HG02938 (cell line): Measurements from ENCODE around the gene RHOU.
"Not testable (repeated sequence)": the region's sequence is repeated elsewhere in the genome, so short reads cannot be mapped to it uniquely, and the experiment has no call there.

Experiments
- ATAC-seq: cut with Tn5 transposase; IDR thresholded peaks from one replicate; pipeline ENCODE4 v1.9.1; 2021; ENCODE audit warnings: mild to moderate bottlenecking, moderate library complexity; ENCODE audit not compliant: unreplicated experiment

Gene RHOU

GRCh38 chr1:228734881-228735801 lies at the start of gene RHOU:
Gene RHOU, plus strand, starts transcription at chr1:228735479. Its CDS starts 264 bp downstream, at chr1:228735743.
- peak; percentile 71 for ATAC-seq

GRCh38 chr1:228687587-228687986 lies 47.7 kb upstream of the RHOU start:
- ATAC-seq, result no peak

- ATAC-seq, result no peak
These were observed 46.0 kb upstream of the RHOU start for GRCh38 chr1:228689255-228689654.

GRCh38 chr1:228691211-228691610 lies 44.1 kb upstream of the RHOU start:
- ATAC-seq, result no peak

GRCh38 chr1:228691926-228692325 lies 43.4 kb upstream of the RHOU start:
- ATAC-seq, result no peak

- not testable (repeated sequence) for ATAC-seq
These were observed 40.8 kb upstream of the RHOU start for GRCh38 chr1:228694447-228694846.

GRCh38 chr1:228695015-228695955 lies 40.0 kb upstream of the RHOU start:
- ATAC-seq, result no peak

GRCh38 chr1:228697207-228698016 lies 37.9 kb upstream of the RHOU start:
- ATAC-seq, result no peak

GRCh38 chr1:228698017-228698329 lies 37.3 kb upstream of the RHOU start:
- no peak for ATAC-seq

GRCh38 chr1:228702433-228702832 lies 32.8 kb upstream of the RHOU start:
- ATAC-seq, result no peak

- ATAC-seq, result no peak
These were observed 29.0 kb upstream of the RHOU start for GRCh38 chr1:228706305-228706704.

GRCh38 chr1:228717081-228717480 lies 18.2 kb upstream of the RHOU start:
- no peak for ATAC-seq

GRCh38 chr1:228721407-228721806 lies 13.9 kb upstream of the RHOU start:
- ATAC-seq, result no peak

- no peak for ATAC-seq
These were observed 12.0 kb upstream of the RHOU start for GRCh38 chr1:228723287-228723686.

GRCh38 chr1:228723921-228724320 lies 11.4 kb upstream of the RHOU start:
- ATAC-seq, result no peak

- no peak for ATAC-seq
These were observed 10.1 kb upstream of the RHOU start for GRCh38 chr1:228725178-228725577.

GRCh38 chr1:228727681-228728171 lies 7.6 kb upstream of the RHOU start:
- no peak for ATAC-seq

- ATAC-seq, result no peak
These were observed 2.9 kb upstream of the RHOU start for GRCh38 chr1:228732426-228732825.

GRCh38 chr1:228733576-228733975 lies 1.7 kb upstream of the RHOU start:
- no peak for ATAC-seq

GRCh38 chr1:228735871-228736586 lies 750 bp downstream of the RHOU start:
- ATAC-seq, result peak; percentile 26
